ENCODE results near the gene ARMC9. TPM values are rescaled to one million over a fixed set of nuclear protein-coding genes. Genes with fewer than 3 reads are reported as not detected.
"Not testable (repeated sequence)": the region's sequence is repeated elsewhere in the genome, so short reads cannot be mapped to it uniquely, and the experiment has no call there.

The ARMC9 gene
- total RNA-seq, 2 experiments from 2014 or later: 2.0 to 2.5 TPM

GRCh38 chr2:231187736-231188505 is 10.5 kb upstream of the ARMC9 start:
- peaks cover 38% of the 10 kb centered on the region for H3K27me3 Mint-ChIP-seq
- POLR2A ChIA-PET: no interaction called here
- H3K4me3 Mint-ChIP-seq: no peak overlapping the region
- H3K36me3 Mint-ChIP-seq: no peaks in the 10 kb centered on the region
- H3K9me3 Mint-ChIP-seq: no peaks in the 10 kb centered on the region
- DNase-seq (no peak), ATAC-seq (ENCODE audit: low read depth) (no peak)
- H3K4me1 Mint-ChIP-seq: no peaks in the 10 kb centered on the region
- no peak overlapping the region for H3K27ac Mint-ChIP-seq

DNA sequence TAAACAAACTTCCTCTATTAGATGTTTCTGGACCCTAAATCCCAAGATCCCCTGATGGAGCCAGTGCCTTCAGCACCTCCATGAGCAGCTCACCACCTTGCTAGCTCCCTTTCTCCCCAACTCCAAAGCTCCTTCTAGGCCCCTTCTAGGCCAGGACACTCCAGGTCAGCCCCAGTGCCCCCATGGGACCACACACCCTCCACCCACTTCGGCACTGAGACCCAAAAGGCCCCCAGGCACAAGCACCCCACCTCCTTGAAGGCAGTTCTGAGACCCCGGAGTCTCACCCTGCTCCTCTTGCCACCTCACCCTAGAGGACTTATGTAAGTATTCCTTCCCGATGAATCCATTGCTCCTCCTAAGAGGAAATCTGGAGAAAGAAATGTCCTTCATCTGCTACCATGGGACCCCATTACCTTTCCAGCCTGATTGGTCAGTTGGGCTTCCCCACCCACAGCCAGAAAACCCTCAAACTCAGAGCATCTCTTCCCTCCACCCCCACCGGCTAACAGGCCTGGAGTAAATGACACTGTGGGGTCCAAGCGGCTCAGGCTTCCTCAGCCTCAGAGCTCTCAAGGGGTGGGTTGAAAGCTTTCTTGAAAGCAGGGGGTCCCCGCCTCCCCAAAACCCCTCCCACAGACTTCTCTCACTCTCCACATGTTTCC is 9.8 kb upstream of the ARMC9 start:
- no peak for DNase-seq
- no peaks in the 10 kb centered on the region for H3K9me3 Mint-ChIP-seq
- H3K4me3 Mint-ChIP-seq: no peak overlapping the region
- ATAC-seq (ENCODE audit: low read depth): no peak
- no peaks in the 10 kb centered on the region for H3K36me3 Mint-ChIP-seq
- no peaks in the 10 kb centered on the region for H3K4me1 Mint-ChIP-seq
- H3K27me3 Mint-ChIP-seq: peaks cover 35% of the 10 kb centered on the region
- no peak overlapping the region for H3K27ac Mint-ChIP-seq
- POLR2A ChIA-PET: no interaction called here

DNA sequence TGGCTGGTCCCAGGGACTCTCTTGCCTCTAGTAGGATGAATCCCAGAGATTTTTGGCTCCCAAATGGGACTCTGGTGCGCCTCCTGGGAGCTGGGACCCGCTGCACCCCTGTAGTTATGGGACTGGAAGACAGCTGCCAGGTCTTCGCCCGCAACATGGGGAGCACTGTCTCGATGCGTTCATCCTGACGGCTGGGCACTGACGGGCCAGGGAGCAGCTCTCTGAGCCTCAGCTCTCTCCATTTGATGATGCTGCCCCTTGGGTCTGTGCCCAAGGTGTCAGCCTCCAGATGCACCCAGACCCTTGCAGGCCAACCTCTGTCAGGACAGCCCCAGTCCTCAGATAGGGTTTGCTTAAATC is 9.3 kb upstream of the ARMC9 start:
- Mint-ChIP-seq H3K9me3 (no peaks in the 10 kb centered on the region), H3K27ac (no peak overlapping the region), H3K36me3 (no peaks in the 10 kb centered on the region), H3K4me1 (no peaks in the 10 kb centered on the region), H3K27me3 (peaks cover 39% of the 10 kb centered on the region), H3K4me3 (no peak overlapping the region)
- POLR2A ChIA-PET: no interaction called here
- DNase-seq (no peak), ATAC-seq (ENCODE audit: low read depth) (no peak)

DNA sequence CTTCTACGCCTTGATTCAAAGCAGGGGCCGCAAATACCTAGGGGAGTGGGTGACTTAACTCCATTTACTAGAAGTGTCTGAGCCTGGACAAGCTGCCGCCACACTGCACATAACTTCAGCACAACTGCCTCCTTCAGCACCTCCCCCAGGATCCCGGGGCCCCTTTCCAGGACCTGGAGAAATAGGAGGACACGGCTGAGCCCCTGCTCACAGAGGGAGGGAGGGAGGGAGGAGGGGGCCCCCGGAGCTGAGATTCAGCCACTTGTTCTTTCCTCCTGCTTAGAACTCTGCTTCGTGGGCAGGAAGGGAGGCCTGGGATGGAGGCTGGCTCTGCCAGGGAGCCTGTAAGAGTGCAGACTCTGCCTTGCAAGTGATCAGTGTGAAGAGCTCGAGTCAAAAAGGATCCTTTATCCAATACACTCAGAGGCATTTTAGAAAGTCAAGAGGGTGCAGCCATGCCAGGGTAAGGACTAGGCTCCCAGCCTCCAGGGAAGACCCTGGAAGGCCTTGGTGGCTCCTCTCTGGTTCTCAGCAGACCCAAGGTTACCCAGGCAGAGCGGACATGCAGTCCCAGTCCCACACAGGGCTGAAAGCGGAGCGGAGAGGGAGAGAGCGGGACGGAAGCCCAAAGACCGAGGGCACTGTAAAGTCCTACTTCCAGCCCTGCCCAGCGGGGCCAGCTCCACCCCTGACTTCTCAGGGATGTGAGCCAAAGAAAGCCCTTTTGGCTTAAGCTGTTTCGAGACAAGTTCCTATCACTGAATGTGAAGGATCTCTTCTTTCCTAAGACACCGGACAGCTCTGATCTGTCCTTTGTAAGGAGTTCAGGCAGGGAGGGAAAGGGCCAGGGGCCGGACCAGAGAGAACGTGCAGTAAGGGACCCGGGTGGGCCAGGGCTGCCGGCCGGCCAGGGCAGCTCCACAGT is 8.6 kb upstream of the ARMC9 start:
- ATAC-seq (ENCODE audit: low read depth) (no peak), DNase-seq (no peak)
- Mint-ChIP-seq H3K27me3 (peaks cover 40% of the 10 kb centered on the region), H3K4me1 (no peaks in the 10 kb centered on the region), H3K9me3 (no peaks in the 10 kb centered on the region), H3K27ac (no peak overlapping the region), H3K36me3 (no peaks in the 10 kb centered on the region), H3K4me3 (no peak overlapping the region)
- POLR2A ChIA-PET: no interaction called here

GRCh38 chr2:231190531-231191197 is 7.8 kb upstream of the ARMC9 start:
- Mint-ChIP-seq H3K27me3 (peaks cover 41% of the 10 kb centered on the region), H3K4me1 (no peaks in the 10 kb centered on the region), H3K9me3 (no peaks in the 10 kb centered on the region), H3K36me3 (no peaks in the 10 kb centered on the region), H3K27ac (no peak overlapping the region), H3K4me3 (no peak overlapping the region)
- POLR2A ChIA-PET: no interaction called here
- DNase-seq (no peak), ATAC-seq (ENCODE audit: low read depth) (peak; percentile 38)

GRCh38 chr2:231191896-231192872 is 6.2 kb upstream of the ARMC9 start:
- POLR2A ChIA-PET: no interaction called here
- DNase-seq (no peak), ATAC-seq (ENCODE audit: low read depth) (no peak)
- Mint-ChIP-seq H3K4me1 (no peaks in the 10 kb centered on the region), H3K27ac (no peak overlapping the region), H3K36me3 (no peaks in the 10 kb centered on the region), H3K27me3 (peaks cover 44% of the 10 kb centered on the region), H3K9me3 (no peaks in the 10 kb centered on the region), H3K4me3 (no peak overlapping the region)

DNA sequence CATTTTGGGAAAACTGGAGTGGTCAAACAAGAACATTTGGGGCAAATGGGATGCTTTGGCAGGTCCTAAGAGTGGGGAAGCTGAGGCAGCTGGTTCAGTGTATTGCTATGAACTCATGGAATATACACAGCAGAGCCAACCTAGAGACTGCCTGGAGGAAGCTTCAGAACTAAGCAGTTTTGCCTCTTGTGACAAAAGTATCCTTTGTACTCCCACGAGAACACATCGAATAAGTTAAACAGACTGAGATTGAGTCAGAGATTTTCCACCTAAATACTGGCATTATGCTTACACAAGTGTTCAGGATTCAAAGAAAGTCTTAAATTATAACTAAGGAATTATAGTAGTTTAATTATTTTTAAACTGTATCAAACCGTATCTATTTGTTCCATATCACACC is 5.2 kb upstream of the ARMC9 start:
- no peaks in the 10 kb centered on the region for H3K36me3 Mint-ChIP-seq
- POLR2A ChIA-PET: interaction anchor here (0.5 kb wide), 1 partner anchor 273 kb away, joined by 3 read pairs; no protein-coding TSS in a partner anchor
- DNase-seq: no peak
- H3K27ac Mint-ChIP-seq: no peak overlapping the region
- no peaks in the 10 kb centered on the region for H3K9me3 Mint-ChIP-seq
- H3K4me1 Mint-ChIP-seq: peaks cover 3% of the 10 kb centered on the region
- H3K4me3 Mint-ChIP-seq: no peak overlapping the region
- H3K27me3 Mint-ChIP-seq: peaks cover 37% of the 10 kb centered on the region
- ATAC-seq (ENCODE audit: low read depth): no peak

- Mint-ChIP-seq H3K27me3 (peaks cover 26% of the 10 kb centered on the region), H3K4me3 (no peak overlapping the region), H3K9me3 (no peaks in the 10 kb centered on the region), H3K36me3 (no peaks in the 10 kb centered on the region), H3K4me1 (peaks cover 10% of the 10 kb centered on the region), H3K27ac (no peak overlapping the region)
- DNase-seq (no peak), ATAC-seq (ENCODE audit: low read depth) (no peak)
- POLR2A ChIA-PET: no interaction called here
Observed at GRCh38 chr2:231196592-231196991, 1.8 kb upstream of the ARMC9 start.

- POLR2A ChIA-PET; ATAC-seq (ENCODE audit: low read depth); H3K4me1 Mint-ChIP-seq; H3K9me3 Mint-ChIP-seq; H3K36me3 Mint-ChIP-seq; H3K27ac Mint-ChIP-seq; DNase-seq: not testable (repeated sequence)
- Mint-ChIP-seq H3K27me3 (peaks cover 24% of the 10 kb centered on the region), H3K4me3 (peak overlapping the region; percentile 4)
Observed at GRCh38 chr2:231197196-231197595, 1.2 kb upstream of the ARMC9 start.

DNA sequence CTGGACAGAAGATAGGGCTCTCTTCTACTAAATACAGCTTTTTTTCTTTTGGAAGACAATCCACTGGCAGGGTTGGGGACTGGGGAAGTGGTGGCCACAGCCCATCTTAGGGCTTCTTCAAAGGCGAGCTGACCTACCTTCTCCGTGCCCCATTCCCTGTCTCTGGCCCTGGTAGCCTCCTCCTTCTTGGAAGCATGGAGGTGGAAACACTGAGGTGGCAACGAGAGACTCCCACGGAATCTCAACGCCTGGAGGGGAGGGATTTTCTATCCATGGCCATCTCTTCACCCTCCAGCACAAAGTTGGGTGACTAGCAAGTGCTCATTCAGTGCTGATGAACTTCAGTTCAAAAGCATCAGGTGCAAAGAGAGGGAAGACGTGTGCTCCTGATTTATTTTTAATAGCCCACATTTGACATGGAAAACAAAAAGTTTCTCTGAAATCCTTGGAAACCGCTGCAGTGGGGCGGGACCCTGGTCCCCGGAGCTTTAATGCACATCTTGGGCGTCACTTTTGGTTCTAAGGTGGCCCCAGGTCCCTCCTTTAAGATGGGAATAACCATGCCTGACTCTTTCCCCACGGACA is 633 bp upstream of the ARMC9 start:
- Mint-ChIP-seq H3K27me3 (peaks cover 20% of the 10 kb centered on the region), H3K36me3 (no peaks in the 10 kb centered on the region), H3K4me1 (peaks cover 10% of the 10 kb centered on the region), H3K9me3 (no peaks in the 10 kb centered on the region), H3K4me3 (peak overlapping the region; percentile 90), H3K27ac (no peak overlapping the region)
- DNase-seq: no peak
- POLR2A ChIA-PET: interaction anchor here (1.3 kb wide), 1 partner anchor 196 kb away, joined by 3 read pairs; no protein-coding TSS in a partner anchor
- ATAC-seq (ENCODE audit: low read depth): no peak

DNA sequence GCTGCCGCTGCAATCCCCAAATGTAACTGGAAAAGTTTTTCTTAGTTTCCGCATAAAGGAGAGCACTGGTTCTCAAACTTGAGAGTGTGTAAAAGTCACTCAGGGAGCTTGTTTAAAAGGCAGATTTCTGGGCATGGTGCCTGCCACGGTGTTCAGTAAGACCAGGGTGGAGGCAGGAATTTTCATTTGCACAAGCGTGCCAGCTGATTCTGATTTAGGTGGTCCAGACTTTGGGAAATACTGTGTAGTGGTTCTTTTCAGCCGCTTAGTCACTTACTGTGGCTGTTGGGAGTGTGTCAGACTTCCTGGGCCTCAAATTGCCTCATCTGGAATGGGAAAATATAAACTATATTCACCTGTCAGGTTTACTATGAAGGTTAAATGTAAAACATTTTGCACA is 788 bp downstream of the ARMC9 start:
- Mint-ChIP-seq H3K9me3 (no peaks in the 10 kb centered on the region), H3K27ac (no peak overlapping the region), H3K36me3 (no peaks in the 10 kb centered on the region), H3K27me3 (peaks cover 15% of the 10 kb centered on the region), H3K4me3 (peak overlapping the region; percentile 82), H3K4me1 (peaks cover 10% of the 10 kb centered on the region)
- DNase-seq (no peak), ATAC-seq (ENCODE audit: low read depth) (no peak)
- POLR2A ChIA-PET: no interaction called here

GRCh38 chr2:231200805-231201474 is 2.5 kb downstream of the ARMC9 start:
- Mint-ChIP-seq H3K36me3 (no peaks in the 10 kb centered on the region), H3K9me3 (no peaks in the 10 kb centered on the region), H3K4me1 (peaks cover 14% of the 10 kb centered on the region), H3K27me3 (peaks cover 11% of the 10 kb centered on the region), H3K27ac (no peak overlapping the region), H3K4me3 (no peak overlapping the region)
- POLR2A ChIA-PET: no interaction called here
- DNase-seq (no peak), ATAC-seq (ENCODE audit: low read depth) (no peak)
